Fibroblast of the aortic adventitia (primary cell): ENCODE data around the gene C18orf32. TPM values are rescaled to one million over a fixed set of nuclear protein-coding genes. Genes with fewer than 3 reads are reported as not detected.
"Not testable (repeated sequence)": the region's sequence is repeated elsewhere in the genome, so short reads cannot be mapped to it uniquely, and the experiment has no call there.

Experiments used
- DNase-seq: peaks from one replicate; pipeline ENCODE4 v3.0.0-alpha.2; 2010; ENCODE audit warnings: low read depth
- H3K4me3 ChIP-seq: 2 replicates; pipeline ENCODE4 v1.5.1; 2011; ENCODE audit warnings: low read depth, mild to moderate bottlenecking, control low read depth, low read length, moderate library complexity
- CTCF ChIP-seq: IDR thresholded peaks from 2 replicates; pipeline ENCODE4 v1.5.1; 2011; ENCODE audit warnings: mild to moderate bottlenecking, low read length, control low read depth, inconsistent platforms; ENCODE audit not compliant: insufficient read depth
- total RNA-seq: library from RNA; depleted of rRNA; stranded (reverse); fragments of >200 nt; gene quantifications from 2 replicates; pipeline ENCODE4 v1.2.3, GENCODE V29; 2012; ENCODE audit warnings: low replicate concordance

The C18orf32 gene
- total RNA-seq, 1 donor = 33.2 TPM

DNA sequence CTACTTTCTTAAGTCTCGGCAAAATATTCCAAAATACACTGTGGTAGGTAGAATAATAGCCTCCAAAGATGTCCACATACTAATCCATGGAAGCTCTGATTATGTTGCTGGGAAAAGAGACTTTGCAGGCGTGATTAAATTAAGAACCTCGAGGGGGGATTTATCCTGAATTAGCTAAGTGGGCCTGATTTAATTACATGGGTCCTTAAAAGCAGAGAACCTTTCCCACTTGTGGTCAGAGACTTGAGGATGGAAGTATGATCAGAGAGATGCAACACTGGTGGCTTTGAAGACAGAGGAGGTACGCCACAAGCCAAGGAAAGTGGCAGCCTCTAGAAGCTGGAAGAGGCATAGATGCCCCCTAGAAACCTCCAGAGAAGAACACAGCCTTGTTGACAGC lies 29.4 kb downstream of the C18orf32 start:
- no peak for DNase-seq
- TF ChIP-seq CTCF = no peak
- no peak overlapping the region for H3K4me3 ChIP-seq

GRCh38 chr18:49456794-49457193 lies 30.2 kb downstream of the C18orf32 start:
- no peak for TF ChIP-seq CTCF
- peak; percentile 64 for DNase-seq
- peak overlapping the region; percentile 25 for H3K4me3 ChIP-seq

DNA sequence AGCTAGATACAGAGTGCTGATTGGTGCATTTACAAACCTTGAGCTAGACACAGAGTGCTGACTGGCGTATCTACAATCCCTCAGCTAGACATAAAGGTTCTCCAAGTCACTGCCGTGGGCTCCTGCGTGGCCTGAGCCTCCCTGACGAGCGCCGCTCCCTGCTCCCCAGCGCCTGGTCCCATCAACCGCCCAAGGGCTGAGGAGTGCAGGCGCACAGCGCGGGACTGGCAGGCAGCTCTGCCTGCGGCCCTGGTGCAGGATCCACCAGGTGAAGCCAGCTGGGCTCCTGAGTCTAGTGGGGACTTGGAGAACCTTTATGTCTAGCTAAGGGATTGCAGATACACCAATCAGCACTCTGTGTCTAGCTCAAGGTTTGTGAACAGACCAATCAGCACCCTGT lies 34.5 kb downstream of the C18orf32 start:
- not testable (repeated sequence) for DNase-seq

DNA sequence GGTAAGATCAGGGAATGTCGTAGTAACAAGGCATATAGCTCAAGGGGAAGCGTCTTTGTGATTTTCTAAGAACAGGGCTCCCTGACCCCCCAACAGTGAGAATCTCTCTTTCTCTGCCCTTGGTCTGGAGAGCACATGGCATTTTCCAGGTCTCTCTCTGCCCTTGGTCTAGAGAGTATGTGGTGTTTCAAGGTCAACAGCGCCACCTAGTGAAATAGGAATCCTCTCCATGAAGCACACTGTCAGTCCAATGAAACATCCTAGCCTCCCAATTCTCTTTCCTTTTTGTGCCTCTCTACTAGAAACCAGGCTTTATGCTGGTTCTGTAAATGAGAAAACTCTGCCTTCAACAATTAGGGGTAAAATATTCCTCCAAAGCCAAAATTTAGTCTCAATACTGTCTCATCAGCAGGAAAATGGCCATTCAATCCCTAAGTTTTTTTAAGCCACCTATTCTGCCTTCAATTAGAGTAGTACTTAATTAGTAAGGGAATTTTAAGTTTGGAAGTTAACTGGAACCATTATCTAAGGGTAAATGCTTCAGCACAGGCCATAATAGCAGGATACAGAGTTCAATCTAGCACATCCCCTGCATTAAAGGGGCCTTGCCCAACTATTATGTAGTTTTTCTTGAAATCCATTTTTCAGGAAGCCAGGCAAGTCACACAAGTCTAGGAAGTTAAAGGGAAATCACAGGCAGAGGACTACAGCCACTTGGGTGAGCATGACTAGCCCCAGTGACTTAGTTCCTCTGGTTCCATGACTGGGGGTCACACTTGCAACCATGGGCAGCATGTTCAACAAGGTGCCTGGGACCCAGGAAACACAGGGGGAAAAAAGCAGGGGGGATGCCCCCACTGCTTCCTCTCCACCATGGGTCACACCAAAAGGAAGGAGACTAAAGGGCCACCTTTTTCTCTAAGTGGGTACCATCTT lies 39.0 kb downstream of the C18orf32 start:
- DNase-seq = peak; percentile 59
- peak; percentile 40 for TF ChIP-seq CTCF
- no peak overlapping the region for H3K4me3 ChIP-seq

More for the DNA sequence above, 34.5 kb downstream of the C18orf32 start:
- not testable (repeated sequence) for H3K4me3 ChIP-seq

DNA sequence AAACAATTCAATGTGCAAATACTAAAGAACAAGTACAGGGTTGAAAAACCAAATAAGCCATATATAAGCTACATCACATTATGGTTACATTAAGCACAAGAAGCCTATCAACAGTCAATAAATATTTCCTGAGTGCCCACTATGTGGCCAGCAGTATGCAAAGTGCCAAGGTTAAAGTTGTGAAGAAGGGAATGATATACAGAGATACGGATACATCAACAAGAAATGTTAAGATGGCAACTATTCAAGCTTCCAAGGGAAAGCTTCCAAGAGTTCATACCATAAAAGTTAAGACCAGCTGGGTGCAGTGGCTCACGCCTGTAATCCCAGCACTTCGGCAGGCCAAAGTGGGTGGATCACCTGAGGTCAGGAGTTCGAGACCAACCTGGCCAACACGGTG lies 40.6 kb downstream of the C18orf32 start:
- DNase-seq = no peak
- no peak for TF ChIP-seq CTCF
- H3K4me3 ChIP-seq = no peak overlapping the region

DNA sequence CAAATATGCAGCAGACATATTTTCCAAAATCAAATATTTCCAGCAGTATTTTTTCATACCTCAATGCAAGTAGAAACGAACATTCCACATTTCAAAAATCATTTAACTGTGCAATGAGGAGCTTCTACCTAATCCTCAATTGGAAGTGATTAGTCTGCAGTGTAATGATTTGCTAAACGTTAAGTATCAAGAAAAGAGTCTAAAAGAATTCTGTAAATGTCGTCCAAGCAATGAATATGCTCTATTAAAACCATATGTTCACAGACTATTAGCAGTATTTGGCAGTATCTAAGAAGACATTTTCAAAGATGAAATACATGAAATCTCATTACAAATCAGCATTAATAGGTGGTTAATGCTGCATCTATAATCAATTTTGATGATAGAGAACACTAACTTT lies 42.5 kb downstream of the C18orf32 start:
- no peak for TF ChIP-seq CTCF
- no peak overlapping the region for H3K4me3 ChIP-seq
- DNase-seq = peak; percentile 30

- DNase-seq = no peak
- H3K4me3 ChIP-seq = no peak overlapping the region
- TF ChIP-seq CTCF = no peak
These were observed 43.2 kb downstream of the C18orf32 start for GRCh38 chr18:49443837-49444236.
